ENCODE data around the gene NRXN2.
"Not testable (repeated sequence)": the region's sequence is repeated elsewhere in the genome, so short reads cannot be mapped to it uniquely, and the experiment has no call there.

Gene NRXN2

DNA sequence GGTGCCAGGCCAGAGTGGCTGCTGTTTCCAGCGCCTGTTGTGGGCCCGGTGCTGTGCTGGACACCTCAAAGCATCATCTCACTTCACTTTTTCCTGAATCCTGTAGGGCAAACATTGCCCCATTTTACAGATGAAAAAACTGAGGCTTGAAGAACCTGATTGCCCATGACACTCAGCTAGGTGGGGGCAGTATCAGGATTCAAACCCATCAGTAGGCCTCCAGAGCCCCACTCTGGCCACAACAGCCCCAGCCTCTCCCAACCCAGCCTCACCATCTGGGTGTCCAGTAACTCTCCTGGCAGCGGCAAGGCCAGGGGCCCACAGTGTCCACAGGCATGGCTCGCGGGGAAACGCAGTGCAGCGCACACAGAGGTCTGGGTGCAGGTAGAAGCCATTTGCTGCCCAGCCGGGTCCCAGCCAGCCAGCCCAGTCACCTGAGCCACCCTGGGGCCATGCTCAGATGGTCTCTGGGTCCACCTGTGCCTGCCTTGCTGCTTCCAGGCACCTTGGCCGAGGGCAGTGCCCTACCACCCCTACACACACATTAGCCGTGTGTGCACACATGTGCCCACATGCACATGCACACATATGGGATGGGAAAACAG lies 120.4 kb downstream of the NRXN2 start:
- FAIRE-seq: no peak

- FAIRE-seq: no peak
These were observed 121.2 kb downstream of the NRXN2 start for GRCh38 chr11:64601605-64602465.

GRCh38 chr11:64600281-64600992 lies 122.6 kb downstream of the NRXN2 start:
- FAIRE-seq: no peak

DNA sequence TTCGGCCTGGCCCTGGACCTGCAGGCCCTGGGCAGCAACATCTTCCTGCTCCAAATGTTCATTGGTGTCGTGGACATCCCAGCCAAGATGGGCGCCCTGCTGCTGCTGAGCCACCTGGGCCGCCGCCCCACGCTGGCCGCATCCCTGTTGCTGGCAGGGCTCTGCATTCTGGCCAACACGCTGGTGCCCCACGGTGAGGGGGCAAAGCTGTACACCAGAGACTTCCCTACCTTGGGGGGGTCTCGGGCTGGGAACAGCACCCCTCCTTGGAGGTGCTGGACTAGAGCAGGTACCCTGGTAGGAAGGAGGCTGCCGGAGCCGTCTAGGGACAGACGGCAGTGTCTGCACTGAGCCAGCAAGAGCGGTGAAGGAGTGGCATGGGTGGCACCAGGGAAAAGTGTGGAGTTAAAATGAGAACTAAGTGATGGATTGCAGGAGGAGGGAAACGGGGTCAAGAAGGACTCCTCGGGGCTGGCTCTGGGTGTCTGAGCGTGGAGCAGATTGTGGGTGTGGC lies 123.2 kb downstream of the NRXN2 start:
- no peak for FAIRE-seq

DNA sequence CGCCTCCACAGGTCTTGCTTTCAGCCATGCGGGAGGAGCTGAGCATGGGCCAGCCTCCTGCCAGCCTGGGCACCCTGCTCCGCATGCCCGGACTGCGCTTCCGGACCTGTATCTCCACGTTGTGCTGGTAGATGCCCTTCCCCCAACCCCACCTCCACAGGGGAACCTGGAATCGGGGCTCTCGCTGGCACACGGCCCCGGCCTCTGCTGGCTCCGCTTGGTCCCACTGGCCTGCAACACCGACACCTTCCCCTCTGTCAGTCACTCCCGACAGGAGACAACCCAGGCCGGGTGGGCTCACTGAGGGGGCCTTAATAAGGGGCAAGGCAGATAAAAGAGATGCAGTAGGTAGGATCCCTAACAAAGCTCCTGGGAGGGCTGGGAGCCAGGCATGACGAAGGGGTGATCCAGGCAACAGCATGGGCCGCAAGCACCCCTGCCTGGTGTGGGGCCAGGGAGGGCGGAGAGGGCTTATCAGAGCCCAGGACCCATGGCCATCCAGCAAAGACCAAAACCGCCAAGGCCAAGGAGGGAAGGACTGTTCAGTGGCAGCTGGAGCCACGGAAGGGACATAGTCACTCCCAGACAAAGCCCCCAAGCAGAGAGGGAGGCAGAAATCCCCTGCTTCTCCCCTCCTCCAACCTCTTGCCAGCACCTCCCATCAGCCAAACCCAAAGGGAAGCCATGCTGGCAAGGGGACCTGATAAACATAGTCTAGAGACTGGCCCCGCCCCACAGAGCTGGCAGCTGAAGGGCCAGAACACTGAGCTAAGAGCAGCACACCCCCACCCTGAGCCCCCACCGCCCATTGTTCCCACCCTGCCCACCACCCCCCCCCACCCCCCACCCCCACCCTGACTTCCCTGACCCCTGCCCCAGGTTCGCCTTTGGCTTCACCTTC lies 124.0 kb downstream of the NRXN2 start:
- no peak for FAIRE-seq

DNA sequence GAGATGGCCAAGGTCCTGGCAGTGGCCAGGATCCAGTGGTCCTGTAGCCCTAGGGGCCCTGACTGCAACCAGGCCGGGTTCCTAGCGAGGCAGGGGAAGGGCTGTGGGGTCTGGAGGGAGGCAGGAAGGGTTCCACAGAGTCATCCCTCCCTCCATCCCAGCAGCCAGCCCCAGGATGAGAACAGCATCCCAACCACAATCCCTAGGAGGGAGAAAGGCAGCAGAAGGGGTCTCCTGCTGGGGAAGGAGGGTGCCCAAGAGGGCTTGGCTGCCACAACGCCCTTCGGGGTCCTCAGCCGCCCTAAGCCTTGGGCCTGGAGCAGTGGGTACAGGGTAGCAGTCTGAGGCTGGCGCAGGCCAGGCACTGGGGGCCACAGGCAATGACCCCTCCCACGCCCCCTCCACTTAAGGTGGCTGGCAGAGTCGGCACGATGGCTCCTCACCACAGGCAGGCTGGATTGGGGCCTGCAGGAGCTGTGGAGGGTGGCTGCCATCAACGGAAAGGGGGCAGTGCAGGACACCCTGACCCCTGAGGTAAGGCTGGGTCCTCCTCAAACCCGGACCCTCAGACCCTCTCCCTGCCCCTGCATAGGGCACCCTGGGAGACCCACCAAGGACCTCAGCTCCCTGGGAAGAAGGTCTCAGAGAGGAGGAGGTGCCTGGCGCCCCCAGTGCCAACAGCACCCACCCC lies 124.7 kb downstream of the NRXN2 start:
- no peak for FAIRE-seq

GRCh38 chr11:64597671-64598101 lies 125.3 kb downstream of the NRXN2 start:
- no peak for FAIRE-seq

GRCh38 chr11:64595922-64596321 lies 127.1 kb downstream of the NRXN2 start:
- not testable (repeated sequence) for FAIRE-seq

DNA sequence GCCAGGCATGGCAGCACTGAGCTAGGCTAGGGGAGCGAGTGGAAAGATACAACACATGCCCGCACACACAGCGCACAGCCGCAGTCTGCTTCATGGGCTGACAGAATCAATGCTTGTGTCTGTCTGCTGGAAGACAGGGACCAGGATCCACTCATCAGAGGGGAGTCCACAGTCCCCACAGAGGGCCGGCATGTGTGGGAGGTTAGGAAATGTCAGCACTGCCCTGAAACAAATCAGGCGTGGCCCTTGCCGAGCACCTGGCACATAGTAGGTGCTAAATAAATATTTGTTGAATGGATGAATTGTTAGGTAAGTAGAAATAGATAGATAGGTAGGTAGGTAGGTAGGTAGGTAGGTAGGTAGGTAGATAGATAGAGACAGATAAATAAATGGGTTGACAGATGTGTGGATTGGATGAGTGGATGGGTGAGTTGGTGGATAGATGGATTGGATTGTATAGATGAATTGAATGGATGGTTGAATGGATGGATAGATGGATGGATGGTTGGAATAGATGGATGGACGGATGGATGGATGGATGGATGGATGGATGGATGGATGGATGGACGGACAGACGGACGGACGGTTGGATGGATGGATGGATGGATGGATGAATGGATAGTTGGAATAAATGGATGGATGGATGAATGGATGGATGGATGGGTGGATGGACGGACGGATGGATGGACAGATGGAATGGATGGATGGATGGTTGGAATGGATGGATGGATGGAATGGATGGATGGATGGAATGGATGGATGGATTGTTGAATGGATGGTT lies 128.6 kb downstream of the NRXN2 start:
- FAIRE-seq: no peak

GRCh38 chr11:64593156-64594105 lies 129.6 kb downstream of the NRXN2 start:
- no peak for FAIRE-seq

GRCh38 chr11:64592656-64593055 lies 130.3 kb downstream of the NRXN2 start:
- FAIRE-seq: no peak

DNA sequence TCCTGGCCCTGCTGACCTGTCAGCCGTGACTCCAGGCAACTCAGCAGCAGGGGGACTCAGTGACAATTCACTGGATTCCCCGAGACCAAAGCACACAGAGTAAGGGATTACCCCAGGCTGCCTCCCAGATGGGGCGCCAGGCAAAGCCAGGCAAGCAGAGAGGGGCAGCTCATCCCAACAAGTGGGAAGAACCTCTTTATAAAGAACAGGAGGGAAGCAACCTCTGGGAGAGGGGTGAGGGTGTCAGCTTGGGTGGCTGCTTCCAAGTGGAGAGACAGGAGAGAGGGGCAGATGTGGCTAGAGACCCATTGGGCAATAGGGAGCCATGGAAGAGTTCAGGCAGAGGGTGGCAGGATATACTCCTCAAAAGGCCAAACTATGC lies 130.8 kb downstream of the NRXN2 start:
- no peak for FAIRE-seq

GRCh38 chr11:64591257-64592233 lies 131.5 kb downstream of the NRXN2 start:
- no peak for FAIRE-seq

DNA sequence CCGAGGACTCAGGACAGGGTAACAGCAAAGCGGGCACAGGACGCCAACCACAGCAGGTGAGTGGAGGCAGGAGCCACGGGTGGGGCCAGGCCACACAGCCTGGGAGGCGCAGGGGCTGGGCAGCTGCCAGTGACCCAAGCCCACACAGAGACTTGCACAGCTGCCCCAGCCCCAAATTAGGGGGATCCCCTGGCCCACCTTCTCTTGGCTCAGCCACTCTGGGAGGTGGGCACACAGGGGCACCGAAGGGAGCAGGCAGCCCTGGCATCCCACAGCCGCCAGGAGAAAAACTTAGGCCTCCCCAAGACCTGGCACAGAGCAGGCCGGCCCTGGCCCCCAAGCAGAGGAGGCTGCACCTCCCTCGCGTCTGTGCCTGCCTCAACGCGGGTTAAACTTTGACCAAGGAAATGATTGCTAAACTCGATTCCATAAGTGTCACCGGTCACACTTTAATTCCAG lies 132.2 kb downstream of the NRXN2 start, which contains the start of gene SLC22A12:
Gene SLC22A12 (plus strand): TSS at position 458 of the 459 bp plus-strand sequence. CDS start 337 bp downstream, outside the sequence.
- no peak for FAIRE-seq

DNA sequence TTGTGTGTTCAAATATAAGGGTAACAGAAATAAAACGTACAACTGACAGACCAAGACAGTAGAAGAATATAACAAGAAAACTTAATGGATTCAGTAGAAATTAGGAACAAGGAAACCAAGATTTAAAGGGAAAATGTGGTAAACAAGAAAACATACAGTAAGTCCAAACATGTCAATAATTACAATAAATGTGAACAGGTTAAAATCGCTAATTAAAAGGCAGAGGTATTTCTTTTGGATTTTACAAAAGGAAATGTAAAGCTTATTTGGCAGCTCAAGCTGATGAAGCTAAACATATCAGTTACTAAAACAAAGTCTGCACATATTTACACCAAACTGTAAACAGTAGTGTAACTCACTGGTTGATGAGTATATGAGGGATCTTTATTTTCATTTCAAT lies 134.3 kb downstream of the NRXN2 start:
- FAIRE-seq: no peak

- no peak for FAIRE-seq
These were observed 136.6 kb downstream of the NRXN2 start for GRCh38 chr11:64586366-64586765.

DNA sequence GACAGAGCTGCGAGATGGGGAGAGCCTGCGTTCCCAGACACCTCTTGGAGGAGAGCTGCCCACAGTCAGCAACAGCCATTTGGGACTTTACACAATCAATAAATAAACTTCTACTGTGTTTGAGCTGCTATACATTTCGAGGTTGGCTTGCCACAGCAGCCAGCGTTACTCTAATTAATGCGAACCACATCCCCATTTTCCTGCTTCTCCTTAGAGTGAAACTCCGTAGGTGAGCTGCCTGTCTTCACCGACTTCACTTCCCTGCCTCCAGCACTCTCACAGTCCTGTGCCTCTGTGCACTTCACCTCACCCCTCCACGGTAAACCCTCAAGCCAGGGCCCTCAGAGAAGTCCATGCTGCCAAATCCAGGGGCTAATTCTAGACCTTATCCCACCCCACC lies 137.8 kb downstream of the NRXN2 start:
- no peak for FAIRE-seq

All from G401.6 (cell line).